HCT116 (cell line): Measurements from ENCODE around the gene RNF4. TPM values are rescaled to one million over a fixed set of nuclear protein-coding genes. Genes with fewer than 3 reads are reported as not detected.

Source experiments
- ATAC-seq: fragments of 200-7000 bp; cut with Tn5 transposase; 2 replicates; pipeline ENCODE4 v1.9.1; 2020; ENCODE audit warnings: mild to moderate bottlenecking, moderate library complexity
- BruUV-seq: library from RNA; stranded (reverse); fragments of 400-500 nt; replicated peaks from 2 replicates; lab custom pipeline; 2021; lab: Mats Ljungman, UMichigan
- CTCF ChIA-PET: fragments of 300-600 bp; sonication (Branson Sonifier 250); formaldehyde crosslinking; loops from one replicate; lab custom pipeline; 2021; ENCODE audit warnings: antibody characterized with exemption; lab: Charles Lee
- POLR2A ChIA-PET: fragments of 300-600, 350-600 bp; sonication (Branson Sonifier 250); formaldehyde crosslinking; loops from one replicate; lab custom pipeline; 2021; ENCODE audit warnings: antibody characterized with exemption; lab: Charles Lee
- RAD21 ChIA-PET, 2 experiments: fragments of 300-600 bp; sonication (Branson Sonifier 250); formaldehyde crosslinking; loops; one replicate each; lab custom pipeline; 2023; ENCODE audit warnings: low total read pairs in 2 of 2; ENCODE audit not compliant: uncharacterized antibody in 2 of 2, unreplicated experiment in 2 of 2, low non-redundant PET in 1 of 2; lab: Charles Lee
- DNase-seq: peaks from one replicate; pipeline ENCODE4 v3.0.0-alpha.2; 2010; ENCODE audit warnings: low read depth, low spot score
- H2AFZ ChIP-seq: fragments of 200-600 bp; shearing (Covaris generic), sonication (generic); 2 replicates; pipeline ENCODE4 v1.6.1; 2017; ENCODE audit warnings: low read depth, mixed run types, mixed read lengths, antibody characterized with exemption, low read length; ENCODE audit not compliant: poor library complexity, severe bottlenecking
- H3K27ac ChIP-seq: 2 replicates; pipeline ENCODE4 v1.5.1; 2012; ENCODE audit warnings: low read depth, low read length
- H3K27me3 ChIP-seq: fragments of 200-600 bp; sonication (generic); 2 replicates; pipeline ENCODE4 v1.6.1; 2016; ENCODE audit warnings: mixed run types, low read length, mixed read lengths; ENCODE audit not compliant: insufficient read depth
- H3K36me3 ChIP-seq, 2 experiments: fragments of 200-500 bp in 1 of 2; fragments of 200-600 bp in 1 of 2; sonication (Bioruptor generic) in 1 of 2; sonication (generic) in 1 of 2; 2 replicates each; pipeline versions ENCODE4 v1.5.1 to v1.6.1; 2014 to 2016; ENCODE audit warnings: low read length in 2 of 2, inconsistent platforms in 1 of 2, mixed read lengths in 1 of 2, mixed run types in 1 of 2; ENCODE audit not compliant: insufficient read depth in 2 of 2, control insufficient read depth in 1 of 2
- H3K4me1 ChIP-seq, 2 experiments: fragments of 200-600 bp in 1 of 2; sonication (generic) in 1 of 2; 2 replicates each; pipeline versions ENCODE4 v1.5.1 to v1.6.1; 2012 to 2017; ENCODE audit warnings: low read length in 2 of 2, inconsistent platforms in 1 of 2, mild to moderate bottlenecking in 1 of 2, mixed read lengths in 1 of 2, mixed run types in 1 of 2, moderate library complexity in 1 of 2; ENCODE audit not compliant: insufficient read depth in 2 of 2, control insufficient read depth in 1 of 2
- H3K4me2 ChIP-seq: fragments of 200-600 bp; sonication (generic); 2 replicates; pipeline ENCODE4 v1.6.1; 2017; ENCODE audit warnings: mixed run types, low read length, mixed read lengths
- H3K4me3 ChIP-seq, 2 experiments: fragments of 200-600 bp in 1 of 2; sonication (generic) in 1 of 2; replicated peaks in 1 of 2; 2 replicates each; pipeline ENCODE4 v1.5.1; 2011 to 2016; ENCODE audit warnings: low read length in 2 of 2, control low read depth in 1 of 2, low read depth in 1 of 2, mild to moderate bottlenecking in 1 of 2, mixed read lengths in 1 of 2, mixed run types in 1 of 2
- H3K79me2 ChIP-seq: fragments of 200-600 bp; sonication (generic); 2 replicates; pipeline ENCODE4 v1.6.1; 2017; ENCODE audit warnings: mild to moderate bottlenecking, mixed run types, low read length, moderate library complexity, mixed read lengths; ENCODE audit not compliant: insufficient read depth
- H3K9ac ChIP-seq: fragments of 200-600 bp; sonication (generic); 2 replicates; pipeline ENCODE4 v1.6.1; 2016; ENCODE audit warnings: low read length, mixed read lengths
- H3K9me2 ChIP-seq: fragments of 200-600 bp; sonication (generic), shearing (Covaris generic); 2 replicates; pipeline ENCODE4 v1.6.1; 2017; ENCODE audit warnings: mixed run types, mild to moderate bottlenecking, moderate library complexity; ENCODE audit not compliant: insufficient read depth
- H3K9me3 ChIP-seq, 2 experiments: fragments of 200-500 bp in 1 of 2; fragments of 200-600 bp in 1 of 2; sonication (Bioruptor generic) in 1 of 2; sonication (generic) in 1 of 2; 2 replicates each; pipeline ENCODE4 v1.6.1; 2014 to 2017; ENCODE audit warnings: low read length in 2 of 2, mixed read lengths in 2 of 2, inconsistent platforms in 1 of 2, low read depth in 1 of 2, mild to moderate bottlenecking in 1 of 2, mixed run types in 1 of 2, moderate library complexity in 1 of 2; ENCODE audit not compliant: control insufficient read depth in 1 of 2, insufficient read depth in 1 of 2
- H4K20me1 ChIP-seq: fragments of 200-600 bp; sonication (generic), shearing (Covaris generic); 2 replicates; pipeline ENCODE4 v1.6.1; 2017; ENCODE audit warnings: mixed run types, mild to moderate bottlenecking, moderate library complexity; ENCODE audit not compliant: insufficient read depth
- ATF3 ChIP-seq: IDR thresholded peaks from 2 replicates; pipeline ENCODE4 v1.6.1; 2012
- CEBPB ChIP-seq: IDR thresholded peaks from 2 replicates; pipeline ENCODE4 v1.6.1; 2012; ENCODE audit warnings: low read depth
- EGR1 ChIP-seq: IDR thresholded peaks from 2 replicates; pipeline ENCODE4 v1.6.1; 2012; ENCODE audit warnings: low read depth
- EZH2 ChIP-seq: fragments of 200-600 bp; sonication (generic); IDR thresholded peaks from 2 replicates; pipeline ENCODE4 v1.6.1; 2017; ENCODE audit warnings: antibody characterized with exemption, mixed run types
- EZH2phosphoT487 ChIP-seq: fragments of 200-600 bp; IDR thresholded peaks from 2 replicates; pipeline ENCODE4 v1.6.1; 2018; ENCODE audit warnings: antibody characterized with exemption, borderline replicate concordance
- FOSL1 ChIP-seq: IDR thresholded peaks from 2 replicates; pipeline ENCODE4 v1.6.1; 2012; ENCODE audit warnings: low read depth
- POLR2AphosphoS5 ChIP-seq: IDR thresholded peaks from 2 replicates; pipeline ENCODE4 v1.6.1; 2011; ENCODE audit warnings: mild to moderate bottlenecking, low read depth, low read length, moderate library complexity
- RAD21 ChIP-seq: IDR thresholded peaks from 2 replicates; pipeline ENCODE4 v1.6.1; 2012; ENCODE audit warnings: low read depth, mild to moderate bottlenecking
- SIN3A ChIP-seq: IDR thresholded peaks from 2 replicates; pipeline ENCODE4 v1.6.1; 2012; ENCODE audit warnings: low read depth
- YY1 ChIP-seq: IDR thresholded peaks from 2 replicates; pipeline ENCODE4 v1.6.1; 2011; ENCODE audit warnings: low read length, low read depth, moderate library complexity, mild to moderate bottlenecking; ENCODE audit not compliant: insufficient replicate concordance; ENCODE audit errors: extremely low read depth
- ZBTB33 ChIP-seq: IDR thresholded peaks from 2 replicates; pipeline ENCODE4 v1.6.1; 2011; ENCODE audit warnings: mild to moderate bottlenecking, low read length, moderate library complexity; ENCODE audit not compliant: insufficient replicate concordance; ENCODE audit errors: extremely low read depth
- ZFX ChIP-seq: fragments of 450-650 bp; IDR thresholded peaks from 2 replicates; pipeline ENCODE4 v1.6.1; 2017
- ZNF274 ChIP-seq: fragments of 200-500 bp; sonication (Bioruptor generic); IDR thresholded peaks from 2 replicates; pipeline ENCODE4 v1.6.1; 2014; ENCODE audit warnings: mild to moderate bottlenecking, low read depth, low read length, inconsistent platforms
- intact Hi-C: fragments of 100-400 bp; cut with micrococcal nuclease; formaldehyde crosslinking; loops from 2 replicates; pipeline ENCODE4 v1.10.0; 2022
- total RNA-seq: library from RNA; stranded (reverse); gene quantifications from one replicate; pipeline ENCODE4 v1.2.1, GENCODE V29; 2021; ENCODE audit not compliant: unreplicated experiment

RNF4 gene
- total RNA-seq, 1 experiment from 2014 or later, result 62.3 TPM

GRCh38 chr4:2419814-2420213 is 49.1 kb upstream of the RNF4 start:
- intact Hi-C loops, result no loop called here
- no peak for ATAC-seq
- no peaks in the 10 kb centered on the region for H3K9me3 ChIP-seq
- no peaks in the 10 kb centered on the region for H3K9me2 ChIP-seq
- DNase-seq, result no peak
- H3K27ac ChIP-seq, result no peak overlapping the region
- no peak overlapping the region for H3K4me3 ChIP-seq
- ChIA-PET CTCF (interaction anchor here (1.2 kb wide), 2 partner anchors 22 to 200 kb away, joined by 3 to 7 read pairs; no protein-coding TSS in a partner anchor), POLR2A (no interaction called here), RAD21 (no interaction called here)
- no peaks in the 10 kb centered on the region for H4K20me1 ChIP-seq
- H2AFZ ChIP-seq, result no peak overlapping the region
- H3K27me3 ChIP-seq, result peaks cover 19% of the 10 kb centered on the region; the same call in 1 of the 2 replicates
- no peaks in the 10 kb centered on the region for H3K36me3 ChIP-seq
- H3K79me2 ChIP-seq, result peaks cover 21% of the 10 kb centered on the region
- TF ChIP-seq POLR2AphosphoS5 (no peak), CEBPB (no peak), EGR1 (no peak), FOSL1 (no peak), YY1 (no peak), ATF3 (no peak)
- H3K4me1 ChIP-seq, result peaks cover 11 to 37% of the 10 kb centered on the region in 2 experiments
- peak overlapping the region; percentile 84 for H3K4me2 ChIP-seq
- no TSS peak for BruUV-seq
- H3K9ac ChIP-seq, result no peak overlapping the region

- DNase-seq (no peak), ATAC-seq (no peak)
- CTCF ChIA-PET, result no interaction called here
- Histone ChIP-seq H3K36me3 (no peaks in the 10 kb centered on the region), H3K9me2 (no peaks in the 10 kb centered on the region), H2AFZ (no peak overlapping the region), H3K9ac (no peak overlapping the region), H3K79me2 (peaks cover 1% of the 10 kb centered on the region; the same call in 1 of the 2 replicates), H3K4me1 (peaks cover 8 to 17% of the 10 kb centered on the region in 2 experiments), H3K27me3 (peaks cover 19% of the 10 kb centered on the region; the same call in 1 of the 2 replicates), H3K4me3 (no peak overlapping the region), H3K27ac (no peak overlapping the region), H4K20me1 (no peaks in the 10 kb centered on the region), H3K9me3 (no peaks in the 10 kb centered on the region), H3K4me2 (no peak overlapping the region)
- no TSS peak for BruUV-seq
- POLR2A ChIA-PET, result no interaction called here
- RAD21 ChIA-PET, result no interaction called here
- intact Hi-C loops, result no loop called here
- no peak for TF ChIP-seq ZBTB33
- no peak for TF ChIP-seq ZFX
- TF ChIP-seq ZNF274, result no peak
- TF ChIP-seq SIN3A, result no peak
- TF ChIP-seq EZH2phosphoT487, result no peak
- no peak for TF ChIP-seq EZH2
- TF ChIP-seq RAD21, result no peak
Observed at GRCh38 chr4:2421928-2422327, 47.0 kb upstream of the RNF4 start.
